OCI-LY3 (cell line): ENCODE results near the gene APOB.

Experiments used
- EZH2phosphoT487 ChIP-seq: fragments of 200-600 bp; shearing (Covaris generic); IDR thresholded peaks from 2 replicates; pipeline ENCODE4 v1.6.1; 2018; ENCODE audit warnings: antibody characterized with exemption, mixed run types, low read depth
- TF ChIP-seq, protein P1 (sequence below): fragments of 200-600, 300-600 bp; sonication (generic); IDR thresholded peaks from 2 replicates; pipeline ENCODE4 v1.5.1; 2014; ENCODE audit warnings: antibody characterized with exemption, low read length, low read depth

DNA sequence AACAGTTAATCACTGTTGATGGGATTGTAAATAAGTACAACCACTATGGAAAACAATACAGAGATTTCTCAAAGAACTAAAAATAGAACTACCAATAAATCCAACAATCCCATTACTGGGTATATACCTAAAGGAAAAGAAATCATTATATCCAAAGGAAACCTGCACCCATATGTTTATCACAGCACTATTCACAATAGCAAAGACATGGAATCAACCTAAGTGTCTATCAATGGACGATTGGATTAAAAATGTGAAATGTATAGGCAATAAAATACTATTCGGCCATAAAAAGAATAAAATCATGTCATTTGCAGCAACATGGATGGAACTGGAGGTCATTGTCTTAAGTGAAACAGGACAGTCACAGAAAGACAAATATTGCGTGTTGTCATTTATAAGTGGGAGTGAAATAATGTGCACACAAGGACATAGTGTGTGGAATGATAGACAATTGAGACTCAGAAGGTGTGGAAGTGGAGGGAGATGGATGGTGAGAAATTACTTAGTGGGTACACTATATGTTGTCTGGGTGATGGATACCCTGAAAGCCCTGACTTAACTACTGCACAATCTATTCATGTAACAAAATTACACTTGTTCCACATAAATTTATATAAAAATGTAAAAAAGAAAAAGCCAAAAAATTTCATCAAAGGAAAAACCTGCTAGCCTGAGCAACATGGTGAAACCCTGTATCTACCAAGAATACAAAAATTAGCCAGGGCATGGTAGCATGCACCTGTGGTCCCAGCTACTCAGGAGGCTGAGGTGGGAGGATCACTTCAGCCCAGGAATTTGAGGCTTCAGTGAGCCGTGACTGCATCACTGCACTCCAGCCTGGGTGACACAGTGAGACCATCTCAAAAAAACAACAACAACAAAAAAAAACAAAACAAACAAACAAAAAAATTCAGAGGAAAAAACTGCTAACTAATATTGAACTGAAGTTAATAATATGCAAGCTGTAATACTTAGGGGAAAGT is 12.6 kb downstream of the APOB start:
- TF ChIP-seq, protein P1, sequence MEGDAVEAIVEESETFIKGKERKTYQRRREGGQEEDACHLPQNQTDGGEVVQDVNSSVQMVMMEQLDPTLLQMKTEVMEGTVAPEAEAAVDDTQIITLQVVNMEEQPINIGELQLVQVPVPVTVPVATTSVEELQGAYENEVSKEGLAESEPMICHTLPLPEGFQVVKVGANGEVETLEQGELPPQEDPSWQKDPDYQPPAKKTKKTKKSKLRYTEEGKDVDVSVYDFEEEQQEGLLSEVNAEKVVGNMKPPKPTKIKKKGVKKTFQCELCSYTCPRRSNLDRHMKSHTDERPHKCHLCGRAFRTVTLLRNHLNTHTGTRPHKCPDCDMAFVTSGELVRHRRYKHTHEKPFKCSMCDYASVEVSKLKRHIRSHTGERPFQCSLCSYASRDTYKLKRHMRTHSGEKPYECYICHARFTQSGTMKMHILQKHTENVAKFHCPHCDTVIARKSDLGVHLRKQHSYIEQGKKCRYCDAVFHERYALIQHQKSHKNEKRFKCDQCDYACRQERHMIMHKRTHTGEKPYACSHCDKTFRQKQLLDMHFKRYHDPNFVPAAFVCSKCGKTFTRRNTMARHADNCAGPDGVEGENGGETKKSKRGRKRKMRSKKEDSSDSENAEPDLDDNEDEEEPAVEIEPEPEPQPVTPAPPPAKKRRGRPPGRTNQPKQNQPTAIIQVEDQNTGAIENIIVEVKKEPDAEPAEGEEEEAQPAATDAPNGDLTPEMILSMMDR, result no peak
- TF ChIP-seq EZH2phosphoT487, result no peak
